Renal pelvis (tissue), 4 donors: ENCODE measurements around the gene FGFBP3. TPM values are rescaled to one million over a fixed set of nuclear protein-coding genes. Genes with fewer than 3 reads are reported as not detected.

Source experiments
- DNase-seq: peaks from one replicate; pipeline ENCODE4 v3.0.0-alpha.2; 2013
- polyA plus RNA-seq, 3 donors: library from polyadenylated mRNA; unstranded; fragments of 120-200 nt; gene quantifications; one replicate each; pipeline ENCODE4 v1.2.1, GENCODE V29; 2013; ENCODE audit not compliant: insufficient read length in 3 of 3

The FGFBP3 gene
- polyA plus RNA-seq, 3 donors: 3.4 to 4.2 (median 3.6) TPM

DNA sequence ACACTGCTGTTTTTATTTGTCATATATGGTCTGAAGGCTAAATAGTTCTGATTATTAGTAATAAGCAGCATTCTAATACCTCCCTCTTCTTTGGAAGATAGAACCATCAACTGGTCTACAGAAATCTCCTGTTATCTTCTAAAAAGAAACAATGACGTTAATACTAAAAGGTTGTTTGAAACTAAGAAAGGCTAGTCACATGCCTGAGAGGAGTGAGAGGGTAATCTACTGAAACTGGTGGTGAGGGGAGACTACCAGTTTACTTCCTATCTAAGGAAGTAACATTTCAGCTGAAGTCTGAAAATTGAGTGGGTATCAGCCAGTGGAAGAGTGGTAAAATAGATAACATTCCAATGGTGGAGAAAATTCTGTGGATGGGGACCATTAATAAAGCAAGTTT, 48.4 kb downstream of the FGFBP3 start:
- no peak for DNase-seq

DNA sequence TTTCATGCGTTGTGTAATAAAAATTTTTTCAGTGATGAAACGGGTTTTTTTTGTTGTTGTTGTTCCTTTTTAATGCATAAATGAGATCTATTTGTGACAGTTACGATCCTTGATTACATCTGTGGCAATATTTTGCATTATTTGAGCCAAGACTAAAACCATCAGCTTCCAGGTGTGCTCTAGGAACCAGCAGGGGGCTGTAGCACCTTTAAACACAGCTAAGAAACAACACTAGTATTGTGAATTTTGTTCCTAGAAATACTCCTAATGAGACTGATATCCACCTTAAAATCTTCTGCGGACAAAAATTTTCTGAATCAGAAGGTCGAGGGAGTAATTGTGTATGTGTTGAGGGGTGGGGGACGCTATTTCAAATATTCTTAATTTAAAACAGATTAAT, 52.6 kb downstream of the FGFBP3 start:
- DNase-seq: no peak

Other genes starting within 250 kb of the FGFBP3 start
- gene TNKS2, start 111.1 kb downstream of the FGFBP3 start, polyA plus RNA-seq: 10 to 100 TPM; 51.1 to 61.3 (median 60.1) TPM
- 10 to 100 TPM; 45.5 to 52.4 (median 46.2) TPM for gene BTAF1, start 14.3 kb upstream of the FGFBP3 start, polyA plus RNA-seq